Naive thymus-derived CD8-positive, alpha-beta T cell (primary cell): ENCODE measurements around the gene TBC1D22A. TPM values are rescaled to one million over a fixed set of nuclear protein-coding genes. Genes with fewer than 3 reads are reported as not detected.
A peak's percentile ranks its signal among the peaks of the same experiment; 100 is the strongest.

Experiments used
- ATAC-seq, 2 donors: fragments of 150-1000 bp; cut with Tn5 transposase in 1 of 2; sonication (Bioruptor Pico), chemical (Tn5 transposase) in 1 of 2; 1 replicate in 1 of 2; 2 replicates in 1 of 2; pipeline ENCODE4 v1.10.0; 2021; ENCODE audit warnings: mild to moderate bottlenecking in 2 of 2, moderate library complexity in 2 of 2
- POLR2A ChIA-PET: fragments of 350-600 bp; sonication (Branson Sonifier 250); formaldehyde crosslinking; loops from one replicate; lab custom pipeline; 2021; ENCODE audit warnings: antibody characterized with exemption; lab: Charles Lee
- DNase-seq, 10 donors: peaks; one replicate each; pipeline versions ENCODE4 v3.0.0 to v3.0.0-alpha.2; 2020 to 2022
- H3K27ac Mint-ChIP-seq, 10 donors: one replicate each; pipeline ENCODE4 v1.8.0; 2020 to 2022; ENCODE audit warnings: mild to moderate bottlenecking in 10 of 10, mixed read lengths in 10 of 10, moderate library complexity in 4 of 10, inconsistent platforms in 1 of 10
- H3K27me3 Mint-ChIP-seq, 5 donors: one replicate each; pipeline ENCODE4 v1.8.0; 2021 to 2022; ENCODE audit warnings: mixed read lengths in 5 of 5
- H3K36me3 Mint-ChIP-seq, 3 donors: one replicate each; pipeline ENCODE4 v1.8.0; 2020 to 2022; ENCODE audit warnings: mixed read lengths in 3 of 3, mild to moderate bottlenecking in 2 of 3, inconsistent platforms in 1 of 3
- H3K4me1 Mint-ChIP-seq, 4 donors: one replicate each; pipeline ENCODE4 v1.8.0; 2021 to 2022; ENCODE audit warnings: mixed read lengths in 4 of 4
- H3K4me3 Mint-ChIP-seq, 10 donors: one replicate each; pipeline ENCODE4 v1.8.0; 2020 to 2022; ENCODE audit warnings: mild to moderate bottlenecking in 10 of 10, mixed read lengths in 10 of 10, moderate library complexity in 6 of 10, inconsistent platforms in 1 of 10
- H3K9me3 Mint-ChIP-seq, 9 donors: one replicate each; pipeline ENCODE4 v1.8.0; 2020 to 2022; ENCODE audit warnings: mixed read lengths in 9 of 9, mild to moderate bottlenecking in 3 of 9, inconsistent platforms in 1 of 9, moderate library complexity in 1 of 9
- polyA plus RNA-seq, 3 donors: library from polyadenylated mRNA; unstranded; fragments of 300-500 nt; fragmentation: Illumina TruSeq; gene quantifications; one replicate each; pipeline ENCODE4 v1.2.3, GENCODE V29; 2021
- total RNA-seq, 8 experiments: library from RNA in 2 of 8; stranded (reverse) in 2 of 8; gene quantifications; one replicate each; pipeline ENCODE4 v1.2.3 and lab custom pipeline; 2021 to 2026

The TBC1D22A gene
- total and polyA plus RNA-seq, 5 experiments from 2014 or later: 23.0 to 57.2 (median 24.6) TPM

- Mint-ChIP-seq H3K36me3 (peaks cover 0 to 45% (median 4%) of the 10 kb centered on the region in 3 donors), H3K27me3 (no peaks in the 10 kb centered on the region), H3K4me3 (peak overlapping the region in 1 of 10 donors; percentile 42), H3K27ac (peak overlapping the region in 4 of 10 donors; percentile 3 to 53 (median 40)), H3K9me3 (no peaks in the 10 kb centered on the region), H3K4me1 (peaks cover 12 to 41% (median 22%) of the 10 kb centered on the region in 4 donors)
- DNase-seq (no peak), ATAC-seq (no peak)
- POLR2A ChIA-PET: interaction anchor here (0.6 kb wide), 1 partner anchor 9 kb away, joined by 3 read pairs; no protein-coding TSS in a partner anchor
Observed at GRCh38 chr22:46933040-46933930, 170.8 kb downstream of the TBC1D22A start.

DNA sequence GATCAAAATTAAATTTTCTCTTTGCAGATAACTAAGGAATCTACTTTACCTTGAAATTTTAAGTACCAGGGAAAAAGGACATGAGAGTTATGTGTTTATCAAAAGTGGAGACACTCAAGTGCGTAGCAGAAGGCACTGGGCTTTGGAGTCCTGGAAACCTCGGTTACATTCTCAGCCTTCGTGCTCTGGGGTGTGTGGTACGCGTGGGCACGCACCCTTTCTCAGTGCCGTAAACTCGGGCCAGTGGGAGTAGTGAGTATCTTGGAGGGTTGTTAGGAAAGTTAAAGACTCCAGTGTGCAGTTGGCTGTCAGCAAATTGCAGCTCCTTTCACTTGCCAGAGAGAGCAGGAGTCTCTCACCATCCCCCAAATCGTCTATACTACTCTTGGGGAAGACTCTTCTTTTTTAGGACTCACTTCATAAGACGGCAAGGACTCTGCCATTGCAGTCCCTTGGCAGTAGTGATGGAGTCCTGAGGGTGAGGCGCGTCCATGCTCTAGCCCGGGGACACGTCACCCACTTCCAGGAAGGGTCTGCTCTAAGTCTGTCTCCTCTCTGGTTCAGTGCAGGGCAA lies 171.8 kb downstream of the TBC1D22A start:
- no peaks in the 10 kb centered on the region for H3K27me3 Mint-ChIP-seq
- peaks cover 0 to 45% (median 4%) of the 10 kb centered on the region in 3 donors for H3K36me3 Mint-ChIP-seq
- ATAC-seq (no peak), DNase-seq (no peak)
- H3K9me3 Mint-ChIP-seq: no peaks in the 10 kb centered on the region
- no peak overlapping the region for H3K4me3 Mint-ChIP-seq
- POLR2A ChIA-PET: no interaction called here
- H3K27ac Mint-ChIP-seq: peak overlapping the region in 3 of 10 donors; percentile 27 to 77 (median 29)
- peaks cover 12 to 41% (median 21%) of the 10 kb centered on the region in 4 donors for H3K4me1 Mint-ChIP-seq

DNA sequence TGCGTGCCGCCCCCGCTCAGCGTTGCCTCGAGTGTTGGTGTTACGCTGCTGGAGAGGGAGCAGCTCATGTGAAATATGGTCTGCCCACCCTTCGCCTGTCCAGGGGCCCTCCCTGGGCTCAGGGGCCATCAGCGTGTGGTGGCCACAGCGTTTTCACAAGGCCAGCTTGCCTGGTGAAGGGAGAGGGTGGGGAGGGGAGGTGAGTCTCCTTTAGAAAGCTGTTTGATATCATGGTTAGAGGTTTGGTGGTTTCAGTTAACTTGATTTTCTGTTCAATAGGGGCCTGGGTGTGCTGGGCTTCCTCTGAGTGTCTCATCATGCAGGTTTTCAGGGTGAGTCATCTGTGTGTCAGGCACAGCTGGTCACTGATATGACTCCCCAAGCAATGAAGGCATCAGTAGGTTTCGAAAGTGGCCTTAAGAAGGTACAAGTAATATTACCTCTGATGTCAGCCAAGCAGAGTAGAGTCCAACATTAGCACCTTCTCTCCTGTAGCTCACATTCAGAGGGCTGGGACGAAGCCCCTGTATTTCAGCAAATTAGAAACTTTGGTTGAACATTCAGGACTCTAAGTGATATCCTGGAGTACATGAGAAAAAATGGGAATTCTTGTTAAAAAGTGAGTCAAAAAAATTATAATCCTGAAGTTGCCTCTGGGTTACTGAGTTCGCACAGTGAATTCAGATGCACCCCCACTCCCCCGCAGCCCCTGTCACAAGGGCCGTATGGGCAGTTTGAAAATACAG lies 172.5 kb downstream of the TBC1D22A start:
- ATAC-seq (no peak), DNase-seq (no peak)
- H3K27me3 Mint-ChIP-seq: no peaks in the 10 kb centered on the region
- H3K36me3 Mint-ChIP-seq: peaks cover 0 to 45% (median 4%) of the 10 kb centered on the region in 3 donors
- H3K4me1 Mint-ChIP-seq: peaks cover 18 to 41% (median 25%) of the 10 kb centered on the region in 4 donors
- POLR2A ChIA-PET: no interaction called here
- peak overlapping the region in 2 of 10 donors; percentile 19 to 27 for H3K27ac Mint-ChIP-seq
- H3K9me3 Mint-ChIP-seq: no peaks in the 10 kb centered on the region
- no peak overlapping the region for H3K4me3 Mint-ChIP-seq

DNA sequence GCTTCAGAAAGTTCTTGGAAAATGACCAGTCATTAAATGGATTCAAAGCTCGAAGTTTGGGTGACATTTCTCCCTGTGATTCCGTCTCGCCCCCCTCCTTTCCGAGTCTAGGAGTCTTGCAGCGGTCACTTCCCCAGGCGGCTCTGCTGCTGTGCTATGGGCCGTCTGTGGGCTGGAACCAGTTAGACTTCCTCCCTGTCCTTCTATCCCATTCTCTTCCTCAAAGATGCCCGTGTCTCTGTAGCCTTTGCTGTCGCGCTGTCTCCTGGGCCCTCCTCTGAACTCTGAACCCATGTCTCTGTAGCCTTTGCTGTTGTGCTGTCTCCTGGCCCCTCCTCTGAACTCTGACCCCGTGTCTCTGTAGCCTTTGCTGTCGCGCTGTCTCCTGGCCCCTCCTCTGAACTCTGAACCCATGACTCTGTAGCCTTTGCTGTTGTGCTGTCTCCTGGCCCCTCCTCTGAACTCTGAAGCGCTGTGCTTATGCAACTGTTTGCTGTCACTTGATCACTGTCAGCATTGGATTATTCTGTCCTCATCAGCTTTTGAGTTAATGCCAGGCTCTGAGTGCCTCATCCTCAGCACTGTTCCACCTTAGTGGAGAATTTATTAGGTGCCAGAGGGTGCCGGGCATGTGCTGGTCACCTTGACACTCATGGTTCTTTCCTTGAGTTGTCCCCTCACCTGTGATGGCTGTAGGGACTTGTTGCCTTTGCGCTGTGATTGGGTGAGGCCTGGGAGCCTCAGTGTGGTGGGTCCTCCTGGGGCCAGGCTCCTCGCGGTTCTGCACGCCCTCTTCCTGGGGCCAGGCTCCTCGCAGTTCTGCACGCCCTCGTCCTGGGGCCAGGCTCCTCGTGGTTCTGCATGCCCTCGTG lies 173.3 kb downstream of the TBC1D22A start:
- ATAC-seq: no peak
- Mint-ChIP-seq H3K4me1 (peaks cover 16 to 40% (median 27%) of the 10 kb centered on the region in 4 donors), H3K4me3 (no peak overlapping the region), H3K9me3 (no peaks in the 10 kb centered on the region), H3K27ac (peak overlapping the region in 3 of 10 donors; percentile 10 to 84 (median 72)), H3K36me3 (peaks cover 0 to 37% (median 4%) of the 10 kb centered on the region in 3 donors), H3K27me3 (no peaks in the 10 kb centered on the region)
- DNase-seq: no peak
- POLR2A ChIA-PET: no interaction called here

- Mint-ChIP-seq H3K4me1 (peaks cover 14 to 37% (median 26%) of the 10 kb centered on the region in 4 donors), H3K27me3 (no peaks in the 10 kb centered on the region), H3K9me3 (no peaks in the 10 kb centered on the region), H3K27ac (peak overlapping the region in 1 of 10 donors; percentile 84), H3K4me3 (no peak overlapping the region), H3K36me3 (peaks cover 0 to 30% (median 4%) of the 10 kb centered on the region in 3 donors)
- POLR2A ChIA-PET: no interaction called here
- no peak for ATAC-seq
- no peak for DNase-seq
Observed at GRCh38 chr22:46936378-46936903, 174.0 kb downstream of the TBC1D22A start.

- Mint-ChIP-seq H3K9me3 (no peaks in the 10 kb centered on the region), H3K27me3 (no peaks in the 10 kb centered on the region), H3K4me1 (peaks cover 14 to 35% (median 26%) of the 10 kb centered on the region in 4 donors), H3K4me3 (no peak overlapping the region), H3K27ac (no peak overlapping the region), H3K36me3 (peaks cover 0 to 23% (median 2%) of the 10 kb centered on the region in 3 donors)
- ATAC-seq: no peak
- DNase-seq: no peak
- POLR2A ChIA-PET: no interaction called here
Observed at GRCh38 chr22:46937185-46937584, 174.7 kb downstream of the TBC1D22A start.

DNA sequence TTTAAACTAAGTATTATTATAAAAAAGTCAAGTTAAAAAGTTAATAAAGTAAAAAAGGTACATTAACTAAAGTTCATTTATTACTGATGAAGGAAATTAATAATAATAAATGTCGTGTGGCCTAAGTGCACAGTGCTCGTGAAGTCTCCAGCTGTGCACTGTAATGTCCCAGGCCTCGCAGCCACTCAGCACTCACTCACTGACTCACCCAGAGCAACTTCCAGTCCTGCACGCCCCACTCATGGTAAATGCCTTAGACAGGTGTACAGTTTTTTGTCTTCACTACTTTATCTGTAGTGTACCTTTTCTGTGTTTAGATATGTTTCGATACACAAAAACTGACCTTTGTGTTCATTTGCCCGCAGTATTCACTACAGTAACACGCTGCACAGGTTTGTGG lies 175.5 kb downstream of the TBC1D22A start:
- DNase-seq (no peak), ATAC-seq (no peak)
- Mint-ChIP-seq H3K9me3 (no peaks in the 10 kb centered on the region), H3K27ac (peak overlapping the region in 1 of 10 donors; percentile 18), H3K4me3 (no peak overlapping the region), H3K27me3 (no peaks in the 10 kb centered on the region), H3K36me3 (peaks cover 0 to 26% (median 5%) of the 10 kb centered on the region in 3 donors), H3K4me1 (peaks cover 16 to 39% (median 25%) of the 10 kb centered on the region in 4 donors)
- POLR2A ChIA-PET: no interaction called here

GRCh38 chr22:46941968-46942798 lies 179.7 kb downstream of the TBC1D22A start:
- no peaks in the 10 kb centered on the region for H3K9me3 Mint-ChIP-seq
- DNase-seq: no peak
- no peak for ATAC-seq
- POLR2A ChIA-PET: interaction anchor here (0.5 kb wide), 1 partner anchor 1669 kb away, joined by 8 read pairs; no protein-coding TSS in a partner anchor
- peak overlapping the region in 6 of 10 donors; percentile 42 to 85 (median 64) for H3K27ac Mint-ChIP-seq
- peak overlapping the region in 6 of 10 donors; percentile 11 to 66 (median 54) for H3K4me3 Mint-ChIP-seq
- peaks cover 0 to 34% (median 10%) of the 10 kb centered on the region in 3 donors for H3K36me3 Mint-ChIP-seq
- H3K27me3 Mint-ChIP-seq: no peaks in the 10 kb centered on the region
- peaks cover 13 to 23% (median 17%) of the 10 kb centered on the region in 4 donors for H3K4me1 Mint-ChIP-seq

- Mint-ChIP-seq H3K27me3 (no peaks in the 10 kb centered on the region), H3K27ac (peak overlapping the region in 8 of 10 donors; percentile 42 to 85 (median 68)), H3K9me3 (no peaks in the 10 kb centered on the region), H3K36me3 (peaks cover 0 to 39% (median 10%) of the 10 kb centered on the region in 3 donors), H3K4me1 (peaks cover 18 to 29% (median 24%) of the 10 kb centered on the region in 4 donors), H3K4me3 (peak overlapping the region in 6 of 10 donors; percentile 11 to 66 (median 54))
- no peak for ATAC-seq
- DNase-seq: no peak
- POLR2A ChIA-PET: no interaction called here
Observed at GRCh38 chr22:46942799-46943785, 180.6 kb downstream of the TBC1D22A start.

- Mint-ChIP-seq H3K27me3 (no peaks in the 10 kb centered on the region), H3K27ac (no peak overlapping the region), H3K4me1 (peaks cover 21 to 34% (median 24%) of the 10 kb centered on the region in 4 donors), H3K4me3 (no peak overlapping the region), H3K36me3 (peaks cover 0 to 41% (median 20%) of the 10 kb centered on the region in 3 donors), H3K9me3 (no peaks in the 10 kb centered on the region)
- DNase-seq (no peak), ATAC-seq (no peak)
- POLR2A ChIA-PET: no interaction called here
Observed at GRCh38 chr22:46945481-46945880, 183.0 kb downstream of the TBC1D22A start.
